Measurements from ENCODE around the gene PCDH9. TPM values are rescaled to one million over a fixed set of nuclear protein-coding genes. Genes with fewer than 3 reads are reported as not detected.

The PCDH9 gene
- total and polyA plus RNA-seq, 8 donors, result 0.46 to 3.8 (median 1.5) TPM

GRCh38 chr13:66618702-66619101 lies 611.4 kb downstream of the PCDH9 start:
- peak in 2 of 4 donors; percentile 44 to 55 for ATAC-seq

GRCh38 chr13:66617786-66618185 lies 612.4 kb downstream of the PCDH9 start:
- Histone ChIP-seq H3K9me3 (no peaks in the 10 kb centered on the region), H3K27ac (no peak overlapping the region), H3K27me3 (no peaks in the 10 kb centered on the region), H3K4me1 (no peaks in the 10 kb centered on the region), H3K36me3 (no peaks in the 10 kb centered on the region), H3K4me3 (no peak overlapping the region)
- no peak for FAIRE-seq
- peak in 1 of 6 donors; percentile 20 for DNase-seq
- no peak for ATAC-seq
- no peak for TF ChIP-seq CTCF (IDR thresholded peaks at IDR 0.05)
- intact Hi-C loops (cut with DNase I), result no loop called here
- WGBS, 2 donors, result 74 to 89% methylated on average over 7 of the region's 7 CpGs

More at GRCh38 chr13:66618702-66619101, 611.4 kb downstream of the PCDH9 start:
- Histone ChIP-seq H3K9me3 (no peaks in the 10 kb centered on the region), H3K4me3 (no peak overlapping the region), H3K27ac (no peak overlapping the region), H3K27me3 (no peaks in the 10 kb centered on the region), H3K4me1 (no peaks in the 10 kb centered on the region), H3K36me3 (no peaks in the 10 kb centered on the region)
- TF ChIP-seq CTCF (IDR thresholded peaks at IDR 0.05), result peak in 1 of 4 donors; percentile 11
- intact Hi-C loops (cut with DNase I), result no loop called here
- DNase-seq, result no peak
- FAIRE-seq, result no peak
- WGBS, 2 donors, result 19 to 30% methylated on average over 1 of the region's 1 CpG

- Histone ChIP-seq H3K27me3 (no peaks in the 10 kb centered on the region), H3K4me3 (no peak overlapping the region), H3K36me3 (no peaks in the 10 kb centered on the region), H3K27ac (no peak overlapping the region), H3K9me3 (no peaks in the 10 kb centered on the region), H3K4me1 (no peaks in the 10 kb centered on the region)
- intact Hi-C loops (cut with DNase I), result no loop called here
- no peak for ATAC-seq
- no peak for FAIRE-seq
- WGBS, 2 donors, result 84 to 92% methylated on average over 6 of the region's 6 CpGs
- TF ChIP-seq CTCF (IDR thresholded peaks at IDR 0.05), result no peak
- DNase-seq, result no peak
Observed at GRCh38 chr13:66612983-66613382, 617.2 kb downstream of the PCDH9 start.

GRCh38 chr13:66586489-66586888 lies 643.6 kb downstream of the PCDH9 start:
- intact Hi-C loops (cut with DNase I), result no loop called here
- Histone ChIP-seq H3K27me3 (peaks cover 0 to 4% (median 0%) of the 10 kb centered on the region in 4 donors), H3K9me3 (no peaks in the 10 kb centered on the region), H3K27ac (no peak overlapping the region), H3K4me3 (no peak overlapping the region), H3K4me1 (no peaks in the 10 kb centered on the region), H3K36me3 (no peaks in the 10 kb centered on the region)
- WGBS, 2 donors, result 54 to 61% methylated on average over 3 of the region's 3 CpGs
- ATAC-seq (no peak), DNase-seq (no peak), FAIRE-seq (no peak)
- TF ChIP-seq CTCF (IDR thresholded peaks at IDR 0.05), result no peak

- TF ChIP-seq CTCF (IDR thresholded peaks at IDR 0.05), result no peak
- DNase-seq (no peak), ATAC-seq (no peak), FAIRE-seq (no peak)
- Histone ChIP-seq H3K36me3 (no peaks in the 10 kb centered on the region), H3K27ac (no peak overlapping the region), H3K27me3 (peaks cover 0 to 3% (median 0%) of the 10 kb centered on the region in 4 donors), H3K4me1 (no peaks in the 10 kb centered on the region), H3K4me3 (no peak overlapping the region), H3K9me3 (no peaks in the 10 kb centered on the region)
- intact Hi-C loops (cut with DNase I), result no loop called here
- WGBS, 2 donors, result 63 to 81% methylated on average over 1 of the region's 1 CpG
Observed at GRCh38 chr13:66585669-66586203, 644.4 kb downstream of the PCDH9 start.
